Lower leg skin (tissue), 4 donors: ENCODE data around the gene S100A2. TPM values are rescaled to one million over a fixed set of nuclear protein-coding genes. Genes with fewer than 3 reads are reported as not detected.
"Not testable (repeated sequence)": the region's sequence is repeated elsewhere in the genome, so short reads cannot be mapped to it uniquely, and the experiment has no call there.

Experiments used
- DNase-seq, 2 donors: peaks; one replicate each; pipeline ENCODE4 v3.0.0-alpha.2; 2019; ENCODE audit warnings: low spot score in 2 of 2
- H3K4me3 ChIP-seq: fragments of 200-600 bp; sonication (generic); 2 replicates; pipeline ENCODE4 v1.5.1; 2017; ENCODE audit warnings: mild to moderate bottlenecking, low read depth; ENCODE audit not compliant: poor library complexity, severe bottlenecking
- CTCF ChIP-seq, 3 donors: fragments of 450-650 bp; IDR thresholded peaks; one replicate each; pipeline ENCODE4 v1.5.1; 2016; ENCODE audit warnings: antibody characterized with exemption in 3 of 3, mild to moderate bottlenecking in 3 of 3, moderate library complexity in 2 of 3
- POLR2A ChIP-seq, 2 donors: fragments of 450-650 bp; IDR thresholded peaks; one replicate each; pipeline ENCODE4 v1.6.1; 2016 to 2017; ENCODE audit warnings: antibody characterized with exemption in 2 of 2, mild to moderate bottlenecking in 1 of 2, moderate library complexity in 1 of 2
- WGBS, 2 donors: methylation state at CpG; one replicate each; pipeline ENCODE4 v1.1.5; 2018; 5-methylcytosine and 5-hydroxymethylcytosine counted together
- intact Hi-C: fragments of 100-400 bp; cut with DNase I; formaldehyde crosslinking; loops from one replicate; pipeline ENCODE4 v1.15.0; 2023; ENCODE audit warnings: low total_unique reads
- total RNA-seq, 4 donors: library from RNA; depleted of rRNA; stranded (reverse); fragments of >200 nt; gene quantifications; one replicate each; pipeline ENCODE4 v1.1.0, GENCODE V29; 2016

The S100A2 gene
- total RNA-seq, 4 donors from 2014 or later = 71.5 to 143 (median 96.4) TPM

- H3K4me3 ChIP-seq = no peak overlapping the region
- intact Hi-C loops = no loop called here
- no peak for DNase-seq
- 59 to 67% methylated on average over 8 of the region's 8 CpGs for WGBS, 2 donors
- TF ChIP-seq CTCF (IDR thresholded peaks at IDR 0.05) (no peak), POLR2A (IDR thresholded peaks at IDR 0.05) (no peak)
Observed at GRCh38 chr1:153527023-153527682, 38.5 kb downstream of the S100A2 start.

DNA sequence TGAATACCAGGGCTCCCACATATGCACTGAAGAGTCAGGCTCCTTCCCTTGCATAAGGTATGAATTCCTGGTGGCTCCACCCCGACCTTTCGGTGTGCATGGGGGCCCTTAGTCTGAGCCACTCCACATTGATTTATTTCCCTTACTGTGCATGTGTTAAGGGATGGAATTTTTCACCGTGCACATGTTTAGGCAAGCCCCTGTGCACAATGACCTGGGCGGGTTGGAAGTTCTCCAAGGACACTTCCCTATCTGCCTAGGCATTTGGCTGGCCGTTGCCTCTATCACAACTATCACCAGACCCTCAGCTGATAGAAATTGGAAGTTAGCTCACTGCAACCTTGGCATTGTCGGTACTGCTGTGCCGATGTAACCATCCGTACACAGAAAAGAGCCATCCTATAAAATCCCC is 39.5 kb downstream of the S100A2 start:
- H3K4me3 ChIP-seq = no peak overlapping the region
- intact Hi-C loops = no loop called here
- TF ChIP-seq POLR2A (IDR thresholded peaks at IDR 0.05) (no peak), CTCF (IDR thresholded peaks at IDR 0.05) (no peak)
- DNase-seq = no peak
- 34 to 46% methylated on average over 8 of the region's 8 CpGs for WGBS, 2 donors

GRCh38 chr1:153525088-153525728 is 40.4 kb downstream of the S100A2 start:
- TF ChIP-seq CTCF (IDR thresholded peaks at IDR 0.05) (no peak), POLR2A (IDR thresholded peaks at IDR 0.05) (no peak)
- no peak for DNase-seq
- WGBS, 2 donors = 37 to 39% methylated on average over 3 of the region's 3 CpGs
- H3K4me3 ChIP-seq = no peak overlapping the region
- intact Hi-C loops = no loop called here

- 80 to 82% methylated on average over 14 of the region's 14 CpGs for WGBS, 2 donors
- peak in 1 of 2 donors; percentile 60 for DNase-seq
- H3K4me3 ChIP-seq, intact Hi-C loops: not testable (repeated sequence)
Observed at GRCh38 chr1:153522353-153523048, 43.1 kb downstream of the S100A2 start.

GRCh38 chr1:153521808-153522207 is 43.8 kb downstream of the S100A2 start:
- intact Hi-C loops, DNase-seq, H3K4me3 ChIP-seq: not testable (repeated sequence)
- 97% methylated on average over 33 to 37 of the region's 37 CpGs for WGBS, 2 donors

GRCh38 chr1:153520818-153521476 is 44.7 kb downstream of the S100A2 start:
- intact Hi-C loops = no loop called here
- no peak overlapping the region for H3K4me3 ChIP-seq
- no peak for TF ChIP-seq CTCF (IDR thresholded peaks at IDR 0.05)
- no peak for TF ChIP-seq POLR2A (IDR thresholded peaks at IDR 0.05)
- 90 to 92% methylated on average over 4 of the region's 4 CpGs for WGBS, 2 donors
- DNase-seq = no peak

GRCh38 chr1:153520137-153520691 is 45.4 kb downstream of the S100A2 start:
- 84 to 85% methylated on average over 5 of the region's 5 CpGs for WGBS, 2 donors
- DNase-seq, intact Hi-C loops, H3K4me3 ChIP-seq: not testable (repeated sequence)
